GM19193 (cell line): ENCODE measurements around the gene CCDC88C.

Experiments used
- POLR2A ChIP-seq: IDR thresholded peaks from 4 replicates; pipeline ENCODE4 v1.6.1; 2011; ENCODE audit not compliant: insufficient read depth, insufficient read length; ENCODE audit errors: extremely low read depth

The CCDC88C gene

DNA sequence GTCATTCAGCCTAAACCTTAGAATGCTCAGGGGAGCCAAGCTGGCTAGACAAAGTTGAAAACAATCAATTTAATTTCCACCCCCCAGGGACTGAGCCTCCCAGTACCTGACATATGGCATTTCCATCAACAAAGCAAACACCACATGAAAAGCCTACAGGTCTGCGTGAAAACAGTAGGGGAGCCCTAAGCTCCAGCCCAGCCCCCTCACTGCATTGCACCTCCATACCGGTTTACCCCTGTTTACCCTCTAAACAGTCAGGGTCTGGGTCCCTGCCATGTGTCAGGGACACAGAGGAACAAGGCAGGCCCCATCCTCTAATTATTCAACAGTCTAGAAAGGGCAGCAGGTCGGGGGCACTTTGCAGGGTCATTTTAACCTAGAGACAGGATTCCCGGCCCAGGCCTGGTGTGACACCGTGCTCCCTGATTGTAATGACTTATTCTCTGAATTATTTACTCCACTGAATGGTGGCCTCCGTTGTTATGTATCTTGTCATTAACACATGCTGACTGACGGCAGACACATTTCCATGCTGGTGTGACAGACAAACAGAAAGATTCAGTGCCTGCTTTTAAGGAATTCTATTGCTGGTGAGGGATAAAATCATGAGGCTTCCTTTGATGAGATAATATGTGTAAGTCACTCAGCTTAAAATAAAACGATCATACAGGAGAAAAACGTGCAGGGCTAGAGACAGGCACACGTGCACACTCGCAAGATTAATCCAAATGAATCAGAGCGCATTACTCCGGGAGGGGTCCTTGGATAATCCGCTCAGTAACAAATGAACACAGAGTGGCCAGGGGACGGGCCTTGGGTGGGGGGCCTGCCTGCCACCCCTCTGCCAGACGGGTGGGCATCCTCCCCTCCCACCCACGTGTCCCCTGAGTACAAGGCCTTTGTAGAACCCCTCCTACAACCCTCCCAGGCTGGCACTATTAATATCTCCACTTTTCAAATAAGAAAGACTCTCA, 23.2 kb downstream of the CCDC88C start:
- no peak for TF ChIP-seq POLR2A

DNA sequence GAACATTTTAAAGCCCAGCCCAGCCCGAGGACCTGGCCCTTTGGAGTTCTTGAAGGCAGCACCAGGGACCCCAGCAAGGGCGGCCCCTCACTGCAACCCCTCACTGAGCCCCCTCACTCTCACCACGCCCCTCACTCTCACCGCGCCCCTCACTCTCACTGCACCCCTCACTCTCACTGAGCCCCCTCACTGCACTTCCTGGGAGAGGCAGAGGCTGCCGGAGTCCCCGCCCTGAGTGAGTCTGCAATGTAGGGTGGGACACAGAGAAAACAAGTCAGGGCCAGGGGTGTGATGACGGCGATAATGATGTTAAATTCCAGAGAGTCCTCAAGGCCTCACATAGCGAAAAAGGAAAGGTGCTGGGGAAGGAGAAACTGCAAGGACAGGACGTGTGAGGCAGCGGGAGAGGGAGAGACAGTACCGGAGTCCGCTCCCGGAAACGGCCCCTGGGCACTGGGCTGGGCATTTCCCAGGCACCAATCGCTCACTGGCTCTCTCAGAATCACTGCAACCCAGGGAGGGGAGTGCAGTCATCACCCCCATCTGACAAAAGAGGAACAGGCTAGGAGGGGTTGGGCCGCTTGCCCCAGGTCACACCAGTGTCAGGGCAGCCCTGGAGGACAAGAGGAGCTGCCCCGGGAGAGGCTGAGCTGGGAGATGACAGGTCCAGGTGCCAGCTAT, 24.9 kb downstream of the CCDC88C start:
- peak; percentile 14 for TF ChIP-seq POLR2A

DNA sequence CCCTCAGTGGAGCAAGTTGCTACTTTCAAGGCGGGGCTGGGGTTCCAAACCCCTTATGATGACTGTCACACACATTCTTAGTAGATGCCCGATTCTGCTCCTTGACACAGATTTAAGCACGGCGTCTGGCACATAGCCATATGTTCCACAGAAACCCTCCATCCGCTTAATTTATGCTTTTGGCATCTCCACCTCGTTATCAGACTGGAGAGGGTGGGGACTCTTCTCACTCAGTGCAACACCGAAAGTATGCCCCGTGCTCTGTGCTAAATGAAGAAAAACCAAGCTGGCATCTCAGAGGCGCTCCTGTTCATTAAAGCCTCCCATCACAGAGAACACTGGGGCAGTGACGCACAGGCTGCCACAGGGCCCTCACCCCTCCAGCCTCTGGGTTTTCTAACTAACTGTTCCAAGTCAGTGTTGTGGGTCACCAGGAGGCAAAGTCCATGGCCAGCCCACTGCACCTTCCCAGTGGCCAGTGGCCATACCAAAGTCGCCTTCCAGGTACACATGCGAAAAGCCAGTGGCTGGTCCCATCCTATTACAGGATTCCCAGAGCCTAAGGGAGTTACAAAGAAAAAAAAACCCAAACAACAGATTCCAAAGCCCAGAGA, 27.3 kb downstream of the CCDC88C start:
- no peak for TF ChIP-seq POLR2A

DNA sequence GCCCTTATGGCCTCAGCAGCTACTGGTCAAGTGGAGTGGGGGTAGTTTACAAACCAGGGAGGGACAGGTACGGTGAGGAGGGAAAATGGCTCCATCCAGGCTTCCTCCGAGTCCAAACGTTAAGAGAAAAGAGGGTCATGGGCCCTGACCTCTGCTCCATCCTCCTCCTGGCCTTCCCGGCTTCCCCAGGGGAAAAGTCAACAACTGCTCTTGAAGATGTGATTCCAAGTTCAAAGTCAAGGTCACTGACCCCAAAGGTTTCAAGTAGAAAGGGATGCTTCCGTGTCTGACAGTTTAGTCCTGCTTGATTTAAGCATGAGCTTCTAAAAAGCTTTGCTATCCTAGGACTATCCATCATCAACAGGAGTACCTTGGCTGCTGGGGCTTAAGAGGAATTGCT, 28.5 kb downstream of the CCDC88C start:
- TF ChIP-seq POLR2A: no peak

DNA sequence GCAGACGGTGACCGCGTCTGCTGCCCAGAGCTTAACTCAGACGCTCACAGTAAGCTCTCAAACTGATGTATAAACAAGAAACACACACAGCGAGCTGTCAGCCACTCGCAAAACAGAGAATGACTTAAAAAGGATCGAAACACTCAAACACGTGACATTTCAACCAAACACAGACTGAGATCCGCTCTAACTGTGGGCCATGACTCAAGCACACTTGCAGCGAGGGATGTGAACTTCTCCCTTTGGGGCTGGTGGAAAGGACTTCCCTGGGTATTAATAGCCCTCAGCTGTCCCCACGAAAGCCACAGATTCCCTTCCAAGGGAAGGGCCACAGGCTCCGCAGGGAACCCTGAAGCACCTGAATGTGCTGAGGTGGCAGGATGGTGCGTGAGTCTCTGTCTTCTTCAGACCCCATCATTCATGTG, 29.1 kb downstream of the CCDC88C start:
- TF ChIP-seq POLR2A: peak; percentile 13

DNA sequence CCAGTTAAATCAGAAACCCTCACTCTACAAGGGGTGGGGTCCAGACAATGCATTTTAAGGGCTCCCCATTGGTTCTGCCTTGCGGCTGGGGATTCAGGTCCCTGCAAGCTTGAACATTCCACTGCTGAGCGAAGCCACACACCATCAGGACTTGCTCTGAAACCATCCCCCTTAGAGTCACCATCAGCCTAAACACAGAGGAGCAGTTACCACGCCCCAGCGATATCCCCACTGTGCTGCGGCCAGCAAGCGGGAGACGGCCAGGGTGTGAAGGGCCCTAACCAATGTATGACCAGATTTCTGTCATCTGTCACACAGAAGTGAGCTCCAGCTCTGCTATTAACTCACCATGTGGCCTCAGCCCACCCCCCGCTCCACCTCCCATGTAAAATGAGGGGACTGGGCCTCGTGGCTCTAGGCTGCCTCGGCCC, 29.7 kb downstream of the CCDC88C start:
- no peak for TF ChIP-seq POLR2A

DNA sequence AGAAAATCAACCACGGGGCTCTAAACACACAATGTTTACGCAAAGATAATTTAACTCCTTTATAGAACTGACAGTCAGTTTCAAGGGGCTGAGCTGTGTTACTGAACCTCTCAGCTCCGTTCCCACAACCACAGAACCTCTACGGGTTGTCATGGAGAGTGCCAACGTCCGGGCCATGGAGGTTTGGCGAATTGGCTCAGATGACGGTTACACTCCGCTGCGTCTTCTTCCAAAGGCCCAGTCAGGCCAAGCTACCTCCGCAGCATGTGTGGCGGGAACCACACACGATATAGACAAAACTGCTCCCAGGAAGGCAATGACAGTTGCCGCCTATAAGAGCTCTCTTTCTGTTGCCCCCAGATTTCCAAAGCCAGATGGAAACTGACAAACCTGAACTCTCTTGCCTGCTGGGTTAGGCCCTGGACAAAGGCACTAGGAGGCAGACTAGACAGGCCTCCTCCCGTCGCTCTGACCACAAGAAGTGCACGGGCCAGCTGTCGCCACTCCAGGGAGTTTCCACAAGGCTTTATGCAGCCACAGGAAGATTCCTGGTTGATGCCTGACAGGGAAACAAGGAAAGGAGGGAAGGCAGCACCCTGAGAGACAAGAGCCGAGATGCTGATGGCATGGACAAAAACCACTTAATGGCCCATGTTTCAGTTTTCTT, 30.3 kb downstream of the CCDC88C start:
- TF ChIP-seq POLR2A: no peak

DNA sequence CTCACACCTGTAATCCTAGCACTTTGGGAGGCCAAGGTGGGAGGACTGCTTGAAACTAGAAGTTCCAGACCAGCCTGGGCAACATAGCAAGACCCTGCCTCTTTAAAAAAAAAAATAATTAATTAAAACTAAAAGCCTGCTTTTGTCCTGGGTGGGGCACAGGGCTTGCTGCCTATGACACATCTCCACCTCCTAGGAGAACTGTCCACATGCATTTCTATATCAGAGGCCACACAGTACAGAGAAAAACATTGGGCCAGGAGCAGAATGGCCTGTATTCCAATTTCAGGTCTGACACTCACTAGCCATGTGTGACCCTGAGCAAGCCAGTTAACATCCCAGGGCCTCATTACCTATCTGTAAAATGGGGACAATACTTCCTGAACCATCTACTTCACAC, 31.9 kb downstream of the CCDC88C start:
- TF ChIP-seq POLR2A: no peak

DNA sequence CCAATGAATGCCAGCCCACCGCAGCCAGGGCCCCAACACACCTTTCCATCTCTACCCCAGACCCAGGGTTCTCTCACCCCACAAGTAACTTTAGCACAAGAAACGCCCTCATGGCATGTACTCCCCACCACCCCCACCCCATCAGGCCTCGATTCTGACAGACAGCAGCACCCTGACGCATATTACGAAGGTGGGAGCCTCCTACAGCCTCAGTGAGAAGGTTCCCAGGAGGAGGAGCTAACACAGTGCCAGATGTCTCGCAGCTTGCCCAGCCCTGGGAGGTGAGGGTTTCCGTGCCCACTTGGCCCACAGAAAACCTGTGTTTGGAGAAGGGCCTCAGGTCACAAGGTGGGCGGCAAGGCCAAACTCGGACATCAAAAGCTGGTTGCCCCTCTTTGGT, 32.4 kb downstream of the CCDC88C start:
- TF ChIP-seq POLR2A: no peak

DNA sequence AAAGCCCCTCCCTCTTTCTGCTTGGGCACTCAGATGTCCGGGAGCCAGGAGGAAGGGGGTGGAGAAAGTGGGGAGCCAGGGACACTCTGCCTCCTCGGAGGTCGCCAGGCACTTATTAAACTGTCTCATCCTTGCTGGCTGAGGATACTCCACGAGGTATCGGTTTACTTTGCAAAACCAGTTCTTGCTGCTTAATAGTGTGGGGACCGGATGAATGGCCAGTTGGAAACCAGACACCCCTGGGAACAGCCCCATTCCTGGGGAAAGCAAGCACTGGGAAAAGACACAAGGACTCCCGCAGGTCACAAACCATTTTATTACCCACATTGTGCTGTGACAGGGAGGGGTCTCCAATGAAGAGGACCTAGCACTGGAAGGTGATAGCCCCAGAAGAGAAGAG, 34.2 kb downstream of the CCDC88C start:
- no peak for TF ChIP-seq POLR2A

DNA sequence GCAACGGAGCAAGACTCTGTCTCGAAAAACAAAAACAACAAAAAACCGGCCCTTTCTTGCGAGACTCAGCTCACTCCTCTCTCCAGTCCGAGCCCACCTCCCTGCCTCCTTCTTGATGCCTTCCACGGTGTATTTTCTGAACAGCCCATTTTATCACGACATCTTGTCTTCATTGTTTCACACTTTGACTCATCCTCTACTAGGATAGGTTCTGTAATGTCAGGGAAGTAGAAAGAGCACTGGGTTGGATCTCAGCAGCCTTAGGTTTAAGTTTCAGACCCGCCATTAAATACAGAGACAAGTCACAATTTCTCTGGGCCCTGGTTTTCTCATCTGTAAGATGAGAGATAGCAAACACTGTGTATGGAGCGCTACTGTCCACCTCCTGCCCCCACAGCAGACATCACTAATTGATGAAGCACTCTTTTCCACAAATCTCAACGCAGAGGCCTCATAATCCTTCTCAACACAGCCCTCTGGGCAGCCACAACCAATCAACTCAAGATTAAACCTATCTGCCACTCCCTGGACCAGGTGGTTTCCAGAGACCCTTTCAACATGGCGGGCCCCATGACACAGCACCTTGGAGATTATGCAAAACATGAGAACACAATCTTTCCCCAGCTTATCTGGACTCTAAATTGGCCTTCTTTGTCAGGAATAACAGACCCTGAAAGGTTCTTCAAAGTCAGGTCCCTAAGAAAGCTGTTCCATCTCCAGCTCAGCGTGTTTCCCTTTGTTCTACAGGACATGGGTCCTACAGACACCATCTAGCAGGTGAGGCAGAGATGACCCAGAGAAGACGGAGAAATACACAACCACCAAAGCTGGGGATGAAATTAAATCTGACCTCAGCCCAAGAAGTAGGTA, 35.6 kb downstream of the CCDC88C start:
- no peak for TF ChIP-seq POLR2A

DNA sequence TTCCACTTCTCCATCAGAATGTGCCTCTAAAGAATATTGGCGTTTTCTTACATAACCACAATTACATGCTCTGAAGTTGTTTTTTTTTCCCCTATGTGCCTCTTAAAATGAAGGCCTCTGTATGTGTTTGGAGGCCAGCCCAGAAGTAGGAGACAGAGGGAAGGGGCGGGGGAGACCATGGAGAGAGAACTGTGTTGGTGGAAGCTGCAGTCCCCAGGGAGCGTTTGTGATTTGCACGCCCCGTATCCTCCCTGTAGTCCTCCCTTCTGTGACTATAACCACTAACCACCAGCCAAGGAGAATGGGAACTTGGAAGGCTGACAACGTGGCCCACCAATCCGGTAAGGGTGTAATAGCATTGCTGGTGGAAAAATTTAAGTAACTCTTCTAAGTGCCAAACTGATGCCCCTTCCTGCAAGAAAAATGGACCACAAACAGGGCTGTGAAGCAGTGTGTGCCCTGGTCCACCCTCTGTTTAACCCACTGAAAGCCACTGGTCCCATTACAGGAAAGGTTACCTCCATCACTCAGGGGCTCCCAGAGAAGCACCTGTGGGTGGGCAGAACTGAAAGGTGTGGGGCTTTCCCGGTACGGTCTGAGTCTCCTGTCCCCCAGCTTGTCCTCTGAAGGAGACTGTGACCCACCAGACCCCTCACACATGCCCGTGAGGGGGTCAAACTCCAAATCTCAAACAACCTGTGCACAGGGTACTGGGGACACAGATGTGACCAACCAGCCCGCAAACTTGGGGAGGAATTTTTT, 36.8 kb downstream of the CCDC88C start:
- no peak for TF ChIP-seq POLR2A

DNA sequence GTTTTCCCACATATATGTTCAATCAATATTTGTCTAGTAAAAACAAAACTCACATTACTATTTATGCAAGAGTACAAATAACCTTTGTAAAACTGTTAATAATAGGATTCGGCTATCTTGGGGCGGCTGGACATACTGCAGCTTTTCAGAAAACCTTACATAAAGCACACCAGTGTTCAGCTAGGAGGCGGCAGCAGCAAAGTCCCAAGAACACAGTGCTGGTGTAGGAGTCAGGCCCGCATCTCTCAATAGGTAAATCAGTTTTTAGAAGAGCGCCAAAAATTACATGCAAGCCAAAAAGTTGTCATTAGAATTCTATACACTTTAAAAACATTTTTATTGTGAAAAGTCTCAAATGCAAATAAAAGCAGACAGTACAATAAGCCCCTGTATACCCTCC, 37.5 kb downstream of the CCDC88C start:
- no peak for TF ChIP-seq POLR2A

DNA sequence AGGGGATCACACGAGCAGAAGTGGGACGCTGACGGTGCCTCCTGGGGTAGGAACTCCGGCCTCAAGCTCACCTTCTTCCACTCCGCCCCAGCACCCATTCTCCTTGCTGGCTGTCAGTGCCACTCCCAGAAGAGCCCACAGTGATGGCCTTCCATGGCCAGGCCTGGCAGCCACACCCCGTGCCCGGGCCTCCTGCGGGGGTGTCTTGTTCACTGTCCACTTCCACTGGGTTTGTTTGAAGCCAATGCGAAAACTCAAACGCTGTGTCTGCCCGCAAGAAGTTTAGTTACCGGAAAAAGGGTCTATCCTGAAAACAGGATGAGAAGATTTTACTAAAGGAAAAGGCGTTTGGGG, 38.1 kb downstream of the CCDC88C start:
- TF ChIP-seq POLR2A: no peak

DNA sequence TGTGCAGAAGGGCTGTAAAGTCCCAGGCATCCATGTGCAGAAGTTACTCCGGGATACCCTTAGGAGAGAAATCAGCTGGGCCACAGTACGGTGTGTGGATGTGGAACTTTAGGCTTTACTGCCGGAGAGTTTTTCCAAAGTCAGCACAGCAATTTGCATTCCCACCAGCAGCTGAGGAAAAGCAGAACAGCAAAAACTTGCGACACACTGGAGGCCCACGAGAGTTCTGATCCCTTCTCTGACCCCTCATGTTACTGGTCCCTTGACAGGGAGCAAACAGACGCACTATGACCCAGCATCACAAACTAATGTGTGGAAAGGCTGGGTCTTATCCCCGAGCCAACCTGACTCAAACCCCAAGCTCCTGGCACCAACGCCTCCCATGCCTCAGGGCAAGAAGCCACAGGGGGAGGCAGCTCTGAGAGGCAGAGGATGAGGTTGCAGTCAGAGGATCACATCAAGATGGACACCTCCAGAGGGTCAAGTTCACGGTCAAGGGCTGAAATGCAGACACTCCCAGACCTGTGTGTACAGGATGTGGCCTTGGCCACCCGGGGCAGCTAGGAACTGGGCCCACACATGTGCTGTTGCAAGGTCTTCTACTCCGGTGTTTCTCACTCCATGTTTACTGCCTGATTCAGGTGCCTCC, 38.6 kb downstream of the CCDC88C start:
- TF ChIP-seq POLR2A: no peak
